ES-I3 (cell line): ENCODE data around the gene LRRC55.

Experiments
- H3K36me3 ChIP-seq: 2 replicates; pipeline ENCODE4 v1.6.1; 2013; ENCODE audit warnings: mild to moderate bottlenecking, low read length, control low read depth, moderate library complexity; ENCODE audit not compliant: insufficient read depth
- H3K4me1 ChIP-seq: 2 replicates; pipeline ENCODE4 v1.6.1; 2013; ENCODE audit warnings: mild to moderate bottlenecking, control low read depth, low read length; ENCODE audit not compliant: insufficient read depth
- H3K9ac ChIP-seq: 2 replicates; pipeline ENCODE4 v1.6.1; 2013; ENCODE audit warnings: low read depth, mild to moderate bottlenecking, low read length, moderate library complexity
- H3K9me3 ChIP-seq: 2 replicates; pipeline ENCODE4 v1.6.1; 2013; ENCODE audit warnings: mild to moderate bottlenecking, low read length, moderate library complexity; ENCODE audit not compliant: control insufficient read depth, insufficient read depth

The LRRC55 gene, protein sequence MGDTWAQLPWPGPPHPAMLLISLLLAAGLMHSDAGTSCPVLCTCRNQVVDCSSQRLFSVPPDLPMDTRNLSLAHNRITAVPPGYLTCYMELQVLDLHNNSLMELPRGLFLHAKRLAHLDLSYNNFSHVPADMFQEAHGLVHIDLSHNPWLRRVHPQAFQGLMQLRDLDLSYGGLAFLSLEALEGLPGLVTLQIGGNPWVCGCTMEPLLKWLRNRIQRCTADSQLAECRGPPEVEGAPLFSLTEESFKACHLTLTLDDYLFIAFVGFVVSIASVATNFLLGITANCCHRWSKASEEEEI

DNA sequence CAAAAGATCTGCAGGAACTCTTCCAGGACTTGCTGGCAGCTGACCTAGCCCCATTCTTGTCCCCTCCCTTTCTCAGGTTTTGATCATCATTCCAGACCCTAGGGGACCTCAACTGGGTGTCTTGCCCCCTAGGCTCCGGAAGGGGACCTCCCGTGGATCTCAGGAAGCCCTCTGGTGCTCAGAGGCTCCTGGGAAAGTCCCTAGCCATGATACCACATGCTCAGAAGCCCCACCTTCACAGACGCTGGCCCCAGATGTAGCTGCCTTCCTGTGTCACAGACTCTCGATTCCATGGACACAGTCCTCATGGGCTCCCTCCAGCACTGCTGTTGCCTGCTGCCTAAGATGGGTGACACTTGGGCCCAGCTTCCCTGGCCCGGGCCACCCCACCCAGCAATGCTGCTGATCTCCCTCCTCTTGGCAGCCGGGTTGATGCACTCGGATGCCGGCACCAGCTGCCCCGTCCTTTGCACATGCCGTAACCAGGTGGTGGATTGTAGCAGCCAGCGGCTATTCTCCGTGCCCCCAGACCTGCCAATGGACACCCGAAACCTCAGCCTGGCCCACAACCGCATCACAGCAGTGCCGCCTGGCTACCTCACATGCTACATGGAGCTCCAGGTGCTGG is at the start of gene LRRC55:
TSS of gene LRRC55 (plus strand) at position 276 of the 628 bp plus-strand sequence. CDS start at position 346, 70 bp downstream.
- peaks cover 3% of the 10 kb centered on the region; the same call in 1 of the 2 replicates for H3K4me1 ChIP-seq
- H3K36me3 ChIP-seq: no peaks in the 10 kb centered on the region
- no peaks in the 10 kb centered on the region for H3K9me3 ChIP-seq
- no peak within 1 kb of the TSS for H3K9ac ChIP-seq

DNA sequence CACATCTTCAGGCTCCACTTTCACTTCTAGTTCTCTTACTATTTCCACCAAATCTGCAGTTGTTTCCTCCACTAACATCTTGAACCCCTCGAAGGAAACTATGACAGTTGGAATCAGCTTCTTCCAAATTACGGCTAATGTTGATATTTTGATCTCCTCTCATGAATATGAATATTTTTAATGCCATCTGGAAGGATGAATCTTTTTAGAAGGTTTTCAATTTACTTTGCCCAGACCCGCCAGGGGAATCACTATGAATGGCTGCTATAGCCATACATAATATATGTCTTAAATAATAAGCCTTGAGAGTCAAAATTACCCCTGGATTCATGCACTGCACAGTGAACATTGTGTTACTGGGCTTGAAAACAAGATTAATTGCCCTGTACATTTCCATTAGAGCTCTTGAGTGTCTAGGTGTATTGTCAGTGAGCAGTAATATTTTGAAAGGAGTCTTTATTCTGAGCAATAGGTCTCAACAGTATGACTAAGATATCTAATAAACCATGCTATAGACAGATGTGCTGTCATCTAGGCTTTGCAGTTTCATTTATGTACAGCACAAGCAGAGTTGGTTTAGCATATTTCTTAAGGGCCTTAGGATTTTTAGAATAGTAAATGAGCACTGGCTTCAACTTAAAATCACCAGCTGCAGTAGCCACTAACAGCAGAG is 48.3 kb upstream of the LRRC55 start:
- no peaks in the 10 kb centered on the region for H3K4me1 ChIP-seq
- H3K36me3 ChIP-seq: no peaks in the 10 kb centered on the region
- H3K9ac ChIP-seq: no peak overlapping the region
- H3K9me3 ChIP-seq: no peaks in the 10 kb centered on the region

DNA sequence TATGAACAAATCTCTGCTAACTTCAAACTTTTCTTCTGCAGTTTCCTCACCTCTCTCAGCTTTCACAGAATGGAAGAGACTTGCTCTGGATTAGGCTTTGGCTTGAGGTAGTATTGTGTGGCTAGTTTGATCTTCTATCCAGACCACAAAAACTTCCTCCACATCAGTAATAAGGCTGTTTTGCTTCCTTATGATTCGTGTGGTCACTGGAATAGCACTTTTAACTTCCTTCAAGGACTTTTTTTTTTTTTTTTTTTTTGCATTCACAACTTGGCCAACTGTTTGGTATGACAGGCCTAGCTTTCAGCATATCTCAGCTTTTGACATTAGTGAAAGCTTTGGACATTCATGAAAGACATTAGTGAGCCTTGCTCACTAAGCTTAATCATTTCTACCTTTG is 47.5 kb upstream of the LRRC55 start:
- H3K4me1 ChIP-seq: no peaks in the 10 kb centered on the region
- H3K36me3 ChIP-seq: no peaks in the 10 kb centered on the region
- H3K9me3 ChIP-seq: no peaks in the 10 kb centered on the region
- H3K9ac ChIP-seq: no peak overlapping the region

DNA sequence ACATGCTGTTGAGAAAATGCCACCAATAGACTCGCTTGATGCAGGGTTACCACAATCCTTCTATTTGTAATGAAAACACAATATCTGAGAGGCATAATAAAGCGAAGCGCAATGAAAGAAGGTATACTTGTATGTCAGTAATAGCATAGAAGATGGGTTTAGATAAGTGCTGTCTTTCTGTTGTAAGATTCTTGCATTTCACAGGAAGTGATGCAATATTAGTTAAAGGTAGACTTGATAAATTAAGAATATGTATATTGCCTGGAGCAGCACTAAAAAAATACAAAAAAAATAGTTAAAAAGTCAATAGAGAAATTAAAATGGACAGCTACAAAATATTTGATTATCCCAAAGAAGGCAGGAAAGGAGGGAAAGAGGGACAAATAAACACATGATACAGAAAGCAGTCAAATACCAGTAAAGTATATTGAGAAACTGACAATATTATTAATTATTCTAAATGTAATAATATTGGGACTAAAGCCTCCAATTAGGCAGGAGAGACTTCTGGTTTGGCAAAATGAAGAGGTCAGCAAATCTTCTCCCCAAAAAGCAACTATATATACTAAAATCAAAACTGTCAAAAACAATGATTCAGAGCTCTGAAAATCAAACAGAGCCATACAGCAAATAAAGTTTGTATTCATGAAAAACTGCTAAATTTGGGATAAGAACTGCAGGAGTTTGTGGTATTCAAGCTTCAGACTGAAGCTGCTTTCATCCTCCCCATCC is 46.6 kb upstream of the LRRC55 start:
- no peaks in the 10 kb centered on the region for H3K36me3 ChIP-seq
- no peaks in the 10 kb centered on the region for H3K4me1 ChIP-seq
- no peak overlapping the region for H3K9ac ChIP-seq
- no peaks in the 10 kb centered on the region for H3K9me3 ChIP-seq

DNA sequence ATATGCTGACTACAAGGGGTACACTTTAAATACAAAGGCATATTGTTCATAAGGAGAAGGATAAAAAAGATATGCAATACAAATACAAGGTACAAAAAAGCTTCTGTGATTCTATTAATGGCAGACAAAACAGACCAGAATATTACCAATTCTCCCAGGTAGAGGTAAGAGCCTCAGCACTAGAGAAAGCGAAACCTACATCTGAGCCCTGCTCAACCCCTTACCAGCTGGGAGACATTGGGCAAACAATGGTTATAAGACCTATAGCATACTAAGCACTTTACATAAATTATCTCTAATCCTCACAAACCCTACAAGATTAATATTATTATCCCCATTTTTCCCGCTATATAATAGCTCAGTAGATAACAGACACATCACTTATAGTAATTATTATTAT is 41.2 kb upstream of the LRRC55 start:
- Histone ChIP-seq H3K9ac (no peak overlapping the region), H3K36me3 (no peaks in the 10 kb centered on the region), H3K4me1 (no peaks in the 10 kb centered on the region), H3K9me3 (no peaks in the 10 kb centered on the region)

DNA sequence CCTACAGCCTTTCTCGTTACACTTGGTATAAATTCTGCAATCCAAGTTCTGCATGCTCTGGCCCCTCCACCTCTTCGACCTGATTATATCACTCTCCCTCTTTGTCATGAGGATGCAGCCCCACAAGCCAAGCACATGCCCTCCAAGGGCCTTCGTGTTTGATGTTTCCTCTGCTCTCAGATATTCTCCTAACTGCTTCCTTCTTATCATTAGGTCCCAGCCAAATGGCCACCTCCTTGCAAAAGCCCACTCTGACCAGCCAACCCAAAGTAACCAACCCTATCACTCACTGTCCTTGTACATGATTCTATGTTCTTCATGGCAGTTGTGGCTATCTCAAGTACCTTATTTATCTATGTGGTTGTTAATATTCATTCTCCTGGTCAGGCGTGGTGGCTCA is 38.3 kb upstream of the LRRC55 start:
- H3K9me3 ChIP-seq: no peaks in the 10 kb centered on the region
- no peaks in the 10 kb centered on the region for H3K36me3 ChIP-seq
- H3K9ac ChIP-seq: no peak overlapping the region
- no peaks in the 10 kb centered on the region for H3K4me1 ChIP-seq

DNA sequence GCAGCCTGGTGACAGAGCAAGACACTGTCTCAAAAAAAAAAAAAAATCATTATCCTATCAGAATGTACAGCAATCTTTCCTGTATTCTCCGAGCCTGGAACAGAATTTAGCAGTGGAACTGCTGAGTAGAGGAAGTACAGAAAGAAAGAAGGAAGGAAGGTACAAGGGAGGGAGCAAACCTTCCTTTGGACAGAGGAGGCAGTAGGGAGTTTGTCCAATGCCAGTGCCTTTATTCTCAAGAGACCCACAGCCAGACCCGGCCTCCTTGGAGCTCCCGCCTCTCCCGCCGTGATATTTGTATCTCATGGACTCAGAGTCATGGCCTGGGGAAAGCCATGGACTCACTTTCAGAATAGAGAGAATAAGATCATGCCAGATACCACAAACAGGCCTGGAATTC is 37.7 kb upstream of the LRRC55 start:
- Histone ChIP-seq H3K36me3 (no peaks in the 10 kb centered on the region), H3K9me3 (no peaks in the 10 kb centered on the region), H3K9ac (no peak overlapping the region), H3K4me1 (no peaks in the 10 kb centered on the region)

DNA sequence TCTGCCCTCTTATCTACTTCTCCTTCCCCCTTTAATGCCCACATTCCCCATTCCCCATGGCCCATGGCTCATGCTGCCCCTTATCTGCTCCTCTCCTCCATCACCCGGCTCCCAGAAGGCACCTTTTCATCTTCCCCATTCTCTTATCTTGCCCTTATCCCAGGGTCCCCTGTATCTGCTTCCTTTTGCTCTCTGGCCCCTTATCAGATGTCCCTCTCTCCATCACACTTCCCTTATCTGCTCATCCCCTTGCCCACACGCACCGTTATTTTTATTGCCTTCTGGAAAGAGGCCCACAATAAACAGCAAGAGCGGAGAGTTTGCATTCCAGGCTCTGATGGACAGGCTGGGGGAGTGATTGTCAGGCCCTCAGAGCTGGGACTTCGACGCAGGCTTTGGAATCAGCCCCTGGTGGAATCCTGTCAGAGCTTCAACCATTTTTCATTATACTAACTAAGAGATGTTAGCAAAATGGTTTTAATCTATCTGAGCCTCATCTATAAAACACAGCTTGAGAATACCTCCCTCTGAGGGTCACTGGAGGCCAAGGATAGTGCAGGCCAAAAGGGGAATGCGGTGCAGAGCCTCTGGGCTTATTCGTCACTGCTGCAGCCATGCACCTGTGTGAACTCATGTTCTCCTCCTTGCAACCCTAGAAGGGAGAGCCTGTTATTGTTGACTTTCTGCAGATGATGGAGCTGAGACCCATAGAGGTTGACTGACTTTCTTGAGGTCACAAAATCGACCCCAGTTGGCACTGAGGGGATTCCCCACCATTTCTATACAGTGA is 37.0 kb upstream of the LRRC55 start:
- Histone ChIP-seq H3K9ac (no peak overlapping the region), H3K4me1 (no peaks in the 10 kb centered on the region), H3K36me3 (no peaks in the 10 kb centered on the region), H3K9me3 (no peaks in the 10 kb centered on the region)

DNA sequence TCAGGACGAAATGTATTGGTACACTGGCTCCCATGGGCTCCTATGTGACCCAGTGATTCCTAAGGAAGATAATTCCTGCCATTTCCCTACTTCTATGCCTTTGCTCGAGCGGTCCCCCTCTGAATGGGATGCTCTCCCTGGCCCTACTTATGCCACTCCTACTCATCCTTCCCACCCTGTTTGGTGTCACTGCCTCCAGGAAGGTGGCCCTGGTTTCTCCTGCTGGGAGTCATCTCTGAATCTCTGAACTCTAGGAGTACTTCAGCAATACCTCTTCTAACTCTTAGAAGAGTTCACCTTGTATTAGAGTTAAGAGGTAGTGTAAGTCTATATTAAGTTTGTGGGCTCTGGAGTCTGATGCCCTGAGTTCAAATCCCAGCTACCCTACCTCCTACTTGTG is 35.5 kb upstream of the LRRC55 start:
- Histone ChIP-seq H3K9ac (no peak overlapping the region), H3K36me3 (no peaks in the 10 kb centered on the region), H3K4me1 (no peaks in the 10 kb centered on the region; the same call in 1 of the 2 replicates), H3K9me3 (no peaks in the 10 kb centered on the region)

DNA sequence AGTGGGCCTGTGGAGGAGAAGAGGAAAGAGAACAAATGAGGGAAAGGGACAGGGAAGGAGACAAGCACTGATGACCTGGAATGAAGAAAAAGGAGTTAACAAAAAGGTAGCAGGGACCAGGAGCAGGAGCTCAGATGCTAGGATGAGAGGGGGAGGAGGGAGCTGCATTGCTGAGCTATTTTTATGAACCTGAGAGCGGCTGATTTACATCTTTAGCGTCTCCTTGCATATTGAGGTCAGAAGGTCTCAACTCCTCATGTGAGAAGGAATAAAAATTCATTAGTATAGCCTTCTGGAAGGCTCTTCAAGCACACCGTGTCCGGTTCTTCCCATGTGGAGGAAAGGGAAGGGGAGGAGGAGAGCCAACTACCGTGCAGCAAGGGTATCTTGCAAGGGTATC is 33.1 kb upstream of the LRRC55 start:
- no peaks in the 10 kb centered on the region; the same call in 1 of the 2 replicates for H3K4me1 ChIP-seq
- no peak overlapping the region for H3K9ac ChIP-seq
- H3K36me3 ChIP-seq: no peaks in the 10 kb centered on the region
- H3K9me3 ChIP-seq: no peaks in the 10 kb centered on the region

DNA sequence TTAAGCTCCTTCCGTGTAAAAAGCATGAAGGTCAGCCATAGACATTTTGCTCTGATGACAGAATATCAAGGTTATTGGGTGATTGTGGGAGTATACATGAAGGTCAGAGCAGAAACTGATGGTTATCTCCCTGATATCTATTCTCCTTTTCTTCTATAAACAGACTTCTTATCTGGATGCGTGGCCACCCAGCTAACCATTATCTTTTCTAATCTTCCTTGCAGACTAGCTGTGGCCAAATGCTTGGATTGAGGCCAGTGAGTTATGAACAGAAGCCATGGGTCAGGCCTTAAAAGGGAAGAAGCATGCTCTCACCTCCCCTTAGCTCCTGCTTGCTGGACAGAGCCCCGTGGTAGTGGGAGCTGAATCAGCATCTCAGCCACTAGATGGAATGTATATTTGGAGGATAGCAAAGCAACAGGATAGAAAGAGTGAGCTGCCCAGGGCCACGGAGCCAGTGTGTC is 31.3 kb upstream of the LRRC55 start:
- no peaks in the 10 kb centered on the region for H3K36me3 ChIP-seq
- peaks cover 7% of the 10 kb centered on the region for H3K4me1 ChIP-seq
- H3K9ac ChIP-seq: no peak overlapping the region
- H3K9me3 ChIP-seq: no peaks in the 10 kb centered on the region

DNA sequence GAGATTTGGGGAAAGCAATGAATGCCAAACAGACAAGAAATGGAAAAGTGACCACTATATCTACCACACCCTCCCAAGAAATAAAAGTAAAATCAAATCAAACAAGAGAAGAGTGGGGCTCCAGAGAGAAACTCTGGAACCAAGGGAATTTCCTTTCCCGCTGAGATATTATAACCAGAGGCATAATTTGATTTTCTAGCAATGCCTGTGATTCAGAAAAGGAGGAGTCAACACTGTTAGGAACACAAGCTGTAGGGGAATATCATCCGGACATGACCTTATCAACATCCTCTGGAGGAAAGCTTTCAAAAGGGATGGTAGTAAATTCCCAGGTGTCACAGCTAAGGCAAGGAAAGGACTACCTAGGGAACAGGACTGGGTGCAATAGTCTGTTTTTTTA is 29.6 kb upstream of the LRRC55 start:
- no peaks in the 10 kb centered on the region for H3K9me3 ChIP-seq
- H3K9ac ChIP-seq: no peak overlapping the region
- no peaks in the 10 kb centered on the region for H3K36me3 ChIP-seq
- peaks cover 18% of the 10 kb centered on the region for H3K4me1 ChIP-seq

DNA sequence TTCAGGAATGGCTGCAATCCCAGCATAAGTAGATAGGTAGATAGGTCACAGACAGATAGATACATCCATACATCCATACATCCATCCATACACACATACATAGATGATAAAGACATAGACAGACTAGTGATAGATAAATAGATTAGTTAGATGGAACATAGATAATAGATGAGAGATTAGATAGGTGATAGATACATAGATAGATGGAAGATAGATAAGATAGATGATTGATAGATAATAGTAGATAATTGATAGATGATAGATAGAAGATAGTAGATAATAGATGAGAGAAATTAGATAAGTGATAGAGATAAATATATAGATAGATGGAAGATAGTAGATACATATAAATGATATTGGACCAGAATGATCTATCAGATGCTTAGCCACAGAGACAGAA is 28.3 kb upstream of the LRRC55 start:
- Histone ChIP-seq H3K4me1 (peaks cover 18% of the 10 kb centered on the region), H3K36me3 (no peaks in the 10 kb centered on the region), H3K9ac (no peak overlapping the region), H3K9me3 (no peaks in the 10 kb centered on the region)

DNA sequence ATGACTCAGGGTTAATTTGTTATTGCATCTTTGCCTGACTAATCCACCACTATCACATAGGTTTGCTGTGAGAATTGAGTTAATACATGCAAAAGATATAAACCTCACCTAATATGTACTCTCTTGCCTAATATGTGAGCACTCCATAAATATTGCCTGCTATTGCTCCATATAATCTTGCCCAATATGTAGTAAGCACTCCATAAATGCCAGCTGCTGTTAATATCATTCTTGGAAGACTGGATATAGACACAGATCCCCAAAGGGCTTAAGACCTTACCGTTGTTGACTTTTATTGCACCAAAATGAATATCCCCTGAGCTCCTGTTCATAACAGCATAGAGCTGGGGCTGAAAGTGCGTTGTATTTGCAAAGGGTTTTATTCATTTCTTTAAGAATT is 27.0 kb upstream of the LRRC55 start:
- Histone ChIP-seq H3K9me3 (no peaks in the 10 kb centered on the region), H3K9ac (no peak overlapping the region), H3K36me3 (no peaks in the 10 kb centered on the region), H3K4me1 (peaks cover 18% of the 10 kb centered on the region)
